ENCODE results near the gene TTYH3.
A peak's percentile ranks its signal among the peaks of the same experiment; 100 is the strongest.

The TTYH3 gene

DNA sequence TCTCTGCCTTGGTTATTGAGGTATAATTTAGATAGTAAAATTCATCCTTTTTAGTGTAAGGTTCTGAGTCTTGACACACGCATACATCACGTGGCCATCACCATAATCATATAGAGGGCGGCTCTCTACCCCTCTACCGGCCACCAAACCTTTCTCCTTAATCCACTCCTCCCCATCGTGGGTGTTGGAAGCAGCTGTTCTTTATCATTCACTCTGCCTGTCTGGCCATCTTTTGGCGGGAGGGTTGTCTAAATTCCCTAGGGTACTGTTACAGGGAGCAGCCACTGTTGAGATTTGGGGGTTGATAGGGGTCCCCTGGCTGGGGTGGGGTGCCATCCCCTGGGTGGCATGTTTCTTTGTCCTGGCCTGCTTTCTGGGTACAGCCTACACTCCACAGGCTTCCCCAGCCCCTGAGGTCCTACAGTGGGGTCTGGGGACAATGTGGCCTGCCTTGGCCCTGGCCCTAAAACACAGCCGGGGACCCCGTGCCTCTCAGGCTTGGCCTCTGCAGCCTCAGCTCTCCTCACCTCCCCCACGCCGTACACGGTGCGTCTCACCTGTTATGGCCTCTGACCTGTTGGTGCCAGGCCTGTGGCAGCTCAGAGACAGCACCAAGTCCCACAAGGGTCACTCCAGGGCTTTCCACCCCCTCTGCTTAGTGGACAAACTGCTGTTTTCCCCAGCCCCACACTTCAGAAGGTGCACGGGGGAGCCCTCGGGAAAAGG lies 73.7 kb downstream of the TTYH3 start:
- TF ChIP-seq EGR1 (IDR thresholded peaks at IDR 0.05) (no peak), ZBTB7A (IDR thresholded peaks at IDR 0.05; ENCODE audit: low read depth) (no peak), TAF1 (IDR thresholded peaks at IDR 0.05; ENCODE audit: low read depth) (no peak), YY1 (IDR thresholded peaks at IDR 0.05; ENCODE audit: low read depth) (no peak), CREB1 (IDR thresholded peaks at IDR 0.05; ENCODE audit: low read depth) (no peak), CEBPB (IDR thresholded peaks at IDR 0.05) (no peak), NFIC (IDR thresholded peaks at IDR 0.05) (no peak), MAX (IDR thresholded peaks at IDR 0.05) (no peak), TEAD4 (IDR thresholded peaks at IDR 0.05) (no peak), EP300 (IDR thresholded peaks at IDR 0.05; ENCODE audit: borderline replicate concordance) (no peak), RAD21 (IDR thresholded peaks at IDR 0.05; ENCODE audit: low read depth) (no peak), USF1 (IDR thresholded peaks at IDR 0.05) (no peak), FOXM1 (IDR thresholded peaks at IDR 0.05; ENCODE audit: borderline replicate concordance, low read depth) (no peak)
- TF ChIP-seq, protein P1, sequence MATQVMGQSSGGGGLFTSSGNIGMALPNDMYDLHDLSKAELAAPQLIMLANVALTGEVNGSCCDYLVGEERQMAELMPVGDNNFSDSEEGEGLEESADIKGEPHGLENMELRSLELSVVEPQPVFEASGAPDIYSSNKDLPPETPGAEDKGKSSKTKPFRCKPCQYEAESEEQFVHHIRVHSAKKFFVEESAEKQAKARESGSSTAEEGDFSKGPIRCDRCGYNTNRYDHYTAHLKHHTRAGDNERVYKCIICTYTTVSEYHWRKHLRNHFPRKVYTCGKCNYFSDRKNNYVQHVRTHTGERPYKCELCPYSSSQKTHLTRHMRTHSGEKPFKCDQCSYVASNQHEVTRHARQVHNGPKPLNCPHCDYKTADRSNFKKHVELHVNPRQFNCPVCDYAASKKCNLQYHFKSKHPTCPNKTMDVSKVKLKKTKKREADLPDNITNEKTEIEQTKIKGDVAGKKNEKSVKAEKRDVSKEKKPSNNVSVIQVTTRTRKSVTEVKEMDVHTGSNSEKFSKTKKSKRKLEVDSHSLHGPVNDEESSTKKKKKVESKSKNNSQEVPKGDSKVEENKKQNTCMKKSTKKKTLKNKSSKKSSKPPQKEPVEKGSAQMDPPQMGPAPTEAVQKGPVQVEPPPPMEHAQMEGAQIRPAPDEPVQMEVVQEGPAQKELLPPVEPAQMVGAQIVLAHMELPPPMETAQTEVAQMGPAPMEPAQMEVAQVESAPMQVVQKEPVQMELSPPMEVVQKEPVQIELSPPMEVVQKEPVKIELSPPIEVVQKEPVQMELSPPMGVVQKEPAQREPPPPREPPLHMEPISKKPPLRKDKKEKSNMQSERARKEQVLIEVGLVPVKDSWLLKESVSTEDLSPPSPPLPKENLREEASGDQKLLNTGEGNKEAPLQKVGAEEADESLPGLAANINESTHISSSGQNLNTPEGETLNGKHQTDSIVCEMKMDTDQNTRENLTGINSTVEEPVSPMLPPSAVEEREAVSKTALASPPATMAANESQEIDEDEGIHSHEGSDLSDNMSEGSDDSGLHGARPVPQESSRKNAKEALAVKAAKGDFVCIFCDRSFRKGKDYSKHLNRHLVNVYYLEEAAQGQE (IDR thresholded peaks at IDR 0.05; ENCODE audit: low read depth): no peak

DNA sequence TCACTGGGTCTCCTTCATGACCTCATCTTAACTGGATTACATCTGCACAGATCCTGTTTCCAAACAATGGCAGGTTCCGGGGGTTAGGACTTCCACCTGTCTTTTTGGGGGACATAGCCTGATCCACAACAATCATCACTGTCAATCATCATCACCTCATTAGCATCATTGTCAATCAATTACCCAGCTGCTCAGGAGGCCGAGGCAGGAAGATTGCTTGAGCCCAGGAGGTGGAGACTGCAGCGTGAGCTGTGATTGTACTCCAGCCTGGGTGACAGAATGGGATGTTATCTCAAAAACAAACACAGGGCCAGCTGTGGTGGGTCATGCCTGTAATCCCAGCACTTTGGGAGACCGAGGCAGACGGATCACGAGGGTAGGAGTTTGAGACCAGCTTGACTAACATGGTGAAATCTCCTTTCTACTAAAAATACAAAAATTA lies 74.9 kb downstream of the TTYH3 start:
- TF ChIP-seq CEBPB (IDR thresholded peaks at IDR 0.05): no peak
- TF ChIP-seq USF1 (IDR thresholded peaks at IDR 0.05): no peak
- TF ChIP-seq YY1 (IDR thresholded peaks at IDR 0.05; ENCODE audit: low read depth): no peak
- no peak for TF ChIP-seq TAF1 (IDR thresholded peaks at IDR 0.05; ENCODE audit: low read depth)
- no peak for TF ChIP-seq EP300 (IDR thresholded peaks at IDR 0.05; ENCODE audit: borderline replicate concordance)
- TF ChIP-seq FOXM1 (IDR thresholded peaks at IDR 0.05; ENCODE audit: borderline replicate concordance, low read depth): no peak

DNA sequence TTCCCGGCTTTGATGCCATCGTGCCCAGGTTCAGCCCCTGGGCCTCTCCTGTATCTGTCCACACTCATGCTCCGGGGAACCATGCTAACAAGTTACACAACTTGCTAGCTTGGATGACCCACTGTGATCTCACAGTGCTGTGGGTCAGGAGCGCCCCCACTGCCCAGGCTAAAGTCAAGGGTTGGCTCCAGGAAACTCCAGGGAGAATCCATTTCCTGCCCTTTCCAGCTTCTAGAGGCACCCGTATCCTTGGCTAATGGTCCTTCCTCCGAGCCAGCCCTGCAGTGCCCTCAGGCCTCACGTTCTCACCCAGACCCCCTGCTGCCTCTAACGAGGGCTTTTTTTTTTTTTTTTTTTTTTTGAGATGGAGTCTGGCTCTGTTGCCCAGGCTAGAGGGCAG lies 75.7 kb downstream of the TTYH3 start:
- no peak for TF ChIP-seq ZBTB7A (IDR thresholded peaks at IDR 0.05; ENCODE audit: low read depth)
- TF ChIP-seq CEBPB (IDR thresholded peaks at IDR 0.05): no peak
- no peak for TF ChIP-seq YY1 (IDR thresholded peaks at IDR 0.05; ENCODE audit: low read depth)
- TF ChIP-seq MAX (IDR thresholded peaks at IDR 0.05): no peak
- TF ChIP-seq EP300 (IDR thresholded peaks at IDR 0.05; ENCODE audit: borderline replicate concordance): no peak
- TF ChIP-seq RAD21 (IDR thresholded peaks at IDR 0.05; ENCODE audit: low read depth): no peak
- TF ChIP-seq EGR1 (IDR thresholded peaks at IDR 0.05): no peak
- no peak for TF ChIP-seq FOXM1 (IDR thresholded peaks at IDR 0.05; ENCODE audit: borderline replicate concordance, low read depth)
- no peak for TF ChIP-seq TCF12 (IDR thresholded peaks at IDR 0.05; ENCODE audit: low read depth)

DNA sequence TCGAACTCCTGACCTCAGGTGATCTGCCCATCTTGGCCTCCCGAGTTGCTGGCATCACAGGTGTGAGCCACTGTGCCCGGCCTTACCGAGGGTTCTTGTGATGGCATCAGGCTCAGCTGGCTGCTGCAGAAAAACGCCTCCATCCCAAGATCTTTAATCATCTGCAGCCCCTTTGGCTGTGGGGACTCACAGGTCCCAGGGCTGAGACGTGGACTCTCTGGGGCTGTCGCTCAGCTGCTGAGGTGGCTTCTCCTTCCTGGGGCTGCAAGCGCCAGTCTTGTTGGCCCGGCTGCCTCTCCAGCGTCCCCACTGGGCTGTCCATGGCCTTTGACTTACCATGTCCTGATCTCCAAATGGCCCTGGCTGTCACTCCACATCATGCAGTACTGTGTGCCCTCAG lies 76.3 kb downstream of the TTYH3 start:
- TF ChIP-seq CEBPB (IDR thresholded peaks at IDR 0.05) (no peak), TAF1 (IDR thresholded peaks at IDR 0.05; ENCODE audit: low read depth) (no peak), RAD21 (IDR thresholded peaks at IDR 0.05; ENCODE audit: low read depth) (no peak), TCF12 (IDR thresholded peaks at IDR 0.05; ENCODE audit: low read depth) (no peak), USF1 (IDR thresholded peaks at IDR 0.05) (no peak), NFIC (IDR thresholded peaks at IDR 0.05) (no peak), FOXM1 (IDR thresholded peaks at IDR 0.05; ENCODE audit: borderline replicate concordance, low read depth) (no peak), CREB1 (IDR thresholded peaks at IDR 0.05; ENCODE audit: low read depth) (no peak), EGR1 (IDR thresholded peaks at IDR 0.05) (no peak), YY1 (IDR thresholded peaks at IDR 0.05; ENCODE audit: low read depth) (no peak), TEAD4 (IDR thresholded peaks at IDR 0.05) (no peak)

DNA sequence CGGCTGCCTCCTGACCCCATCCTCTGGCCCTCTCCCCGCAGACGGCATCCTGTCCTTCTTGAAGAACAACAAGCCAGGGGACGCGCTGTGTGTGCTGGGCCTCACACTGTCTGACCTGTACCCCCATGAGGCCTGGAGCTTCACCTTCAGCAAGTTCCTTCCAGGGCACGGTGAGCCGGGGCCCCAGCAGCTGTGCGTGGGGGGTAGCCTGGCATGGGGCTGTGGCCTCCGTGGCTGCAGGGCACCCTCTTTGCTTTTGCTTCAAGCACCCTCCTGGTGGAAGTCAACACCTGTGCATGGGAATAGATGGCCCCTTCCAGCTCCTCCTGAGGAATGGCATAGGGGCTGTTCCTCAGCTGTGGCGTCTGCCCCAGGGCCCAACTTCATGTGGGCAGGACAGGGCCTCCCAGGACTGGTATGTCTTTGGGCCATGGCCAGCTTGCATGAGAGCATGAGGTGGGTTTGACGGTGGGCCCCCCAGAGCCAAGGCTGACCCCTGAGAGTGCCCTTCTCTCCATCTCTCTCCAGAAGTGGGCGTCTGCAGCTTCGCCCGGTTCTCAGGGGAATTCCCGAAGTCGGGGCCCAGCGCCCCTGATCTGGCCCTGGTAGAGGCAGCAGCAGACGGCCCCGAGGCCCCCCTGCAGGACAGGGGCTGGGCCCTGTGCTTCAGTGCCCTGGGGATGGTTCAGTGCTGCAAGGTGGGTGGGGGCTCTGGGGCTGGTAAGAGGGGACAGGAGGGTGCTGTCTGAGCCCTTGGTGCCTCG lies 76.9 kb downstream of the TTYH3 start:
- TF ChIP-seq CEBPB (IDR thresholded peaks at IDR 0.05) (no peak), YY1 (IDR thresholded peaks at IDR 0.05; ENCODE audit: low read depth) (no peak)

DNA sequence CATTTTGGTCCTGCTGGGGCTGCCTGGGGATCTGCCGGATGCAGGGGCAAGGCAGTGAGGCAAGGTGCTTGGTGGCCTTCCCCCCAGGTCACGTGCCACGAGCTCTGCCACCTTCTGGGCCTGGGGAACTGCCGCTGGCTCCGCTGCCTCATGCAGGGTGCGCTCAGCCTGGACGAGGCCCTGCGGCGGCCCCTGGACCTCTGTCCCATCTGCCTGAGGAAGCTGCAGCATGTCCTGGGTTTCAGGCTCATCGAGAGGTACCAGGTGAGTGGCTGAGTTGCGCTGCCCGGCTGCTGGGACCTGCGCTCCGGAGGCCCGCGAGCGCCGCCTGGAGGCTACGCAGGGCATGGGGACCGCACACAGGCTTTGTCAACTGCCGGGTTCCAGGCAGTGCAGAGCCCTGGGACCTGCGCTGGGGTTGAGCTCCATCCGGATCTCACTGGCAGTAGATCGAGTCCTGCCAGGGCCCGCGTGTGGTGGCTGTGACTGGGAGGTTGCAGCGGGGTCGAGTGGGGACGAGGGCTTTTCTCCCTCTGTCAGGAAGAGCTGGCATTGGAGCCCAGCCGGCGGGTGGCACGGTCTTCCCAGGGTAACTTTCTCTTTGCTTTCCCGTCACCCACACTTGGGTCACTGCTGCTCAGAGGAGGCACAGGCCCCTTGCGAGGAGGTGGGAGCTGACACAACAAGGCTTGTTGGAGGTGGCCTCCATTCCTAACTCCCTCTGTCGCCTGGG lies 77.9 kb downstream of the TTYH3 start:
- TF ChIP-seq TEAD4 (IDR thresholded peaks at IDR 0.05) (no peak), TCF12 (IDR thresholded peaks at IDR 0.05; ENCODE audit: low read depth) (0 out of 2 replicates have a peak, but pooled peaks have one; percentile 10), RAD21 (IDR thresholded peaks at IDR 0.05; ENCODE audit: low read depth) (peak; percentile 86), MAX (IDR thresholded peaks at IDR 0.05) (peak; percentile 24; the same call in 1 of the 2 replicates)
